Body of pancreas (tissue), 4 donors: ENCODE measurements around the gene USF3. TPM values are rescaled to one million over a fixed set of nuclear protein-coding genes. Genes with fewer than 3 reads are reported as not detected.

ENCODE experiments used
- ATAC-seq: fragments of 150-250 bp; one replicate; pipeline ENCODE4 v1.9.1; 2016
- DNase-seq, 4 donors: peaks; one replicate each; pipeline ENCODE4 v3.0.0-alpha.2; 2019
- H3K27ac ChIP-seq, 4 donors: fragments of 200-600 bp; sonication (generic); 1 replicate in 3 of 4; 2 replicates in 1 of 4; pipeline versions ENCODE4 v1.5.1 to v1.6.1; 2016 to 2019; ENCODE audit warnings: mild to moderate bottlenecking in 1 of 4, mixed read lengths in 1 of 4, moderate library complexity in 1 of 4
- H3K27me3 ChIP-seq, 2 donors: fragments of 200-600 bp; sonication (generic); one replicate each; pipeline ENCODE4 v1.6.0; 2016; ENCODE audit warnings: mild to moderate bottlenecking in 1 of 2
- H3K36me3 ChIP-seq, 2 donors: fragments of 200-600 bp; sonication (generic); replicated peaks in 1 of 2; 2 replicates each; pipeline ENCODE4 v1.5.1; 2016; ENCODE audit warnings: low read depth in 2 of 2; ENCODE audit not compliant: insufficient read depth in 1 of 2
- H3K4me1 ChIP-seq: fragments of 200-600 bp; sonication (generic); one replicate; pipeline ENCODE4 v1.6.0; 2016
- H3K4me3 ChIP-seq, 2 donors: fragments of 200-600 bp; sonication (generic); 1 replicate in 1 of 2; 2 replicates in 1 of 2; pipeline ENCODE4 v1.5.1; 2016 to 2019
- H3K9me3 ChIP-seq, 3 donors: fragments of 200-600 bp; sonication (generic); 1 replicate in 2 of 3; 2 replicates in 1 of 3; pipeline ENCODE4 v1.5.1; 2016
- CTCF ChIP-seq, 7 experiments: fragments of 450-650 bp in 4 of 7; fragments of 200-600 bp in 3 of 7; sonication (generic) in 3 of 7; IDR thresholded peaks; one replicate each; pipeline ENCODE4 v1.5.1; 2016 to 2019; ENCODE audit warnings: antibody characterized with exemption in 7 of 7
- POLR2A ChIP-seq, 3 donors: fragments of 450-650 bp; IDR thresholded peaks; one replicate each; pipeline ENCODE4 v1.6.1; 2016; ENCODE audit warnings: antibody characterized with exemption in 3 of 3, mild to moderate bottlenecking in 2 of 3
- WGBS, 2 donors: methylation state at CpG; one replicate each; pipeline ENCODE4 v1.1.5; 2017; 5-methylcytosine and 5-hydroxymethylcytosine counted together
- intact Hi-C: fragments of 100-400 bp; cut with DNase I; formaldehyde crosslinking; loops from one replicate; pipeline ENCODE4 v1.15.1; 2023
- total RNA-seq, 2 donors: library from RNA; depleted of rRNA; stranded (reverse); fragments of >200 nt; gene quantifications; one replicate each; pipeline ENCODE4 v1.1.0, GENCODE V29; 2016

USF3 gene
- total RNA-seq, 2 donors from 2014 or later, result 10.5 to 13.2 TPM

- no peak for ATAC-seq
- TF ChIP-seq POLR2A (IDR thresholded peaks at IDR 0.05), result no peak
- no peak for TF ChIP-seq CTCF (IDR thresholded peaks at IDR 0.05)
- Histone ChIP-seq H3K9me3 (no peaks in the 10 kb centered on the region), H3K4me3 (no peak overlapping the region), H3K36me3 (no peaks in the 10 kb centered on the region), H3K4me1 (peaks cover 37% of the 10 kb centered on the region), H3K27ac (peak overlapping the region; percentile 77 to 99 (median 88)), H3K27me3 (no peaks in the 10 kb centered on the region)
- WGBS, 2 donors, result 42 to 48% methylated on average over 6 of the region's 6 CpGs
- no peak for DNase-seq
- intact Hi-C loops, result no loop called here
Observed at GRCh38 chr3:113698213-113698742, 1.8 kb upstream of the USF3 start.

DNA sequence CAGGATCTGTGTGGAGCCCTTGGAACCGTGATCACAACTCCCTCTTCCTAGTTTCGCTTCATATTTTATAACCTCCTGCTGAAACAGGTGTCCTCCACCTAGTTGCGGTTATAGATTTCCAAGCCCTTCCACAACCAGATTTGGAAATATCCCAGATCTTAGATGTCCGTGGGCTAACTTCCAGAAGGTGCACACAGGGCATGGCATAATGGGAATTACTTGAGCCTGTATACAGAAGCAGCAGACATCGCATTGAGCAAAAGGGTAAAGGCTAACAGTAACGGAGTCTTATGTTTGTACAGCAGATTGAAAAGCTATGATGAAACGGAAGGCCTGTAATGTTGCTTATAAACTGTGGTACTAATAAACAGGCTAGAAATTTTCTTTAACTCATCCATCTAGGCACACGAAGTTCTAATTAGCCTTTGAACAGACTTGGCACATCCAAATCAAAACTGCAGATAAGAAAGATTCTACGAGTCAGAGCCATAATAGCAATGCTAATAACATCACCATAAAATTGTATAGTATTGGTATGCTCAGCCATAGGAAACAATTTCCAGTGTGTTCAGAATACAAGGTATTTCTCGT is 1.2 kb upstream of the USF3 start:
- Histone ChIP-seq H3K27ac (peak overlapping the region; percentile 77 to 99 (median 88)), H3K27me3 (no peaks in the 10 kb centered on the region), H3K4me3 (peak overlapping the region; percentile 13 to 19), H3K9me3 (no peaks in the 10 kb centered on the region), H3K36me3 (no peaks in the 10 kb centered on the region), H3K4me1 (peaks cover 40% of the 10 kb centered on the region)
- peak in 2 of 4 donors; percentile 24 to 29 for DNase-seq
- WGBS, 2 donors, result 1 to 3% methylated on average over 10 of the region's 10 CpGs
- TF ChIP-seq CTCF (IDR thresholded peaks at IDR 0.05), result no peak
- TF ChIP-seq POLR2A (IDR thresholded peaks at IDR 0.05), result peak in 2 of 3 donors; percentile 46 to 54
- intact Hi-C loops, result no loop called here
- ATAC-seq, result no peak

GRCh38 chr3:113696658-113697499 is 437 bp upstream of the USF3 start:
- H3K27ac ChIP-seq, result peak overlapping the region; percentile 95 to 100 (median 99)
- TF ChIP-seq POLR2A (IDR thresholded peaks at IDR 0.05) (no peak), CTCF (IDR thresholded peaks at IDR 0.05) (peak in 4 of 7 experiments; percentile 44 to 52 (median 46))
- intact Hi-C loops, result no loop called here
- peaks cover 40% of the 10 kb centered on the region for H3K4me1 ChIP-seq
- ATAC-seq (peak; percentile 96), DNase-seq (peak; percentile 99 to 100 (median 99))
- WGBS, 2 donors, result 0% methylated on average over 30 to 33 of the region's 38 CpGs
- H3K4me3 ChIP-seq, result peak overlapping the region; percentile 19 to 86
- no peaks in the 10 kb centered on the region for H3K36me3 ChIP-seq
- no peaks in the 10 kb centered on the region for H3K27me3 ChIP-seq
- no peaks in the 10 kb centered on the region for H3K9me3 ChIP-seq

GRCh38 chr3:113695431-113695785 is 1.0 kb downstream of the USF3 start:
- H3K4me1 ChIP-seq, result peaks cover 54% of the 10 kb centered on the region
- TF ChIP-seq CTCF (IDR thresholded peaks at IDR 0.05) (no peak), POLR2A (IDR thresholded peaks at IDR 0.05) (no peak)
- no peaks in the 10 kb centered on the region for H3K9me3 ChIP-seq
- DNase-seq (no peak), ATAC-seq (no peak)
- intact Hi-C loops, result no loop called here
- peak overlapping the region; percentile 95 to 100 (median 99) for H3K27ac ChIP-seq
- WGBS, 2 donors, result 3 to 8% methylated on average over 8 of the region's 8 CpGs
- H3K4me3 ChIP-seq, result peak overlapping the region; percentile 86
- H3K27me3 ChIP-seq, result no peaks in the 10 kb centered on the region
- H3K36me3 ChIP-seq, result no peaks in the 10 kb centered on the region
